Measurements from ENCODE around the gene CACNA2D2.

CACNA2D2 gene

DNA sequence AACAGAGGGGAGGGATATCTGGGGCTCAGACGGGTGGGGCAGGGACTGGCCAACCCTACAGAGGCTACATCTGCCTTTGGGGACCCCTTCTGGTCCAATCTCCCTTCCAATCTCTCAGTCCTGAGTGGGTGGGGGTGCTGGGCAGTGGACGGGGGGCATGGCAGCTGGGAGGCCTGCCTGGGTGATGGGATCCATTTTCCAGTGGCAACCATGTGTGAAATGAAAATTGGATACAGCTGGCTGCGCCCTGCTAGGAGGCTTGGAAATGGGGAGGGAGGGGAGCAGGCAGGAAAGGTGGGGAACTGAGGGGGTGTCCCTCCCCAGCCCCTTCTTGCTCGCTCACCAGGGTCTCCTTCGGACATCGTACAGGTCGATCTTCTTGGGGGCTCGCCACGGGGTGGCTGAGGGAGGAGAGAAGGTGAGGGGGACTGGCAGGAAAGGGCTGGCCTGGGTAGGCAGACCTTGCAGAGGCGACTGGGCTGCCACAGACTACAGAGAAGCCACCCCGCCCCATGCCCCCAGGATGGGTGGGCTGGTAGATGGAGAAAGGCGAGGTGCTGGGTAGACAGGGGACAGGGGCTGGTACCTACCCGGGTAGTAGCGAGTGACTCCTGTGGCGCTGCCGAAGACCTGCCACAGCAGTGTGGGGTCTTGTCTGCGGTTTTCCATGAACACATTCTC, 122.9 kb downstream of the CACNA2D2 start:
- H3K27ac ChIP-seq (replicated peaks), result no peak overlapping the region
- no peak for DNase-seq (ENCODE audit: low read depth in 1 of 2, low spot score in 1 of 2)
- TF ChIP-seq, protein P1, sequence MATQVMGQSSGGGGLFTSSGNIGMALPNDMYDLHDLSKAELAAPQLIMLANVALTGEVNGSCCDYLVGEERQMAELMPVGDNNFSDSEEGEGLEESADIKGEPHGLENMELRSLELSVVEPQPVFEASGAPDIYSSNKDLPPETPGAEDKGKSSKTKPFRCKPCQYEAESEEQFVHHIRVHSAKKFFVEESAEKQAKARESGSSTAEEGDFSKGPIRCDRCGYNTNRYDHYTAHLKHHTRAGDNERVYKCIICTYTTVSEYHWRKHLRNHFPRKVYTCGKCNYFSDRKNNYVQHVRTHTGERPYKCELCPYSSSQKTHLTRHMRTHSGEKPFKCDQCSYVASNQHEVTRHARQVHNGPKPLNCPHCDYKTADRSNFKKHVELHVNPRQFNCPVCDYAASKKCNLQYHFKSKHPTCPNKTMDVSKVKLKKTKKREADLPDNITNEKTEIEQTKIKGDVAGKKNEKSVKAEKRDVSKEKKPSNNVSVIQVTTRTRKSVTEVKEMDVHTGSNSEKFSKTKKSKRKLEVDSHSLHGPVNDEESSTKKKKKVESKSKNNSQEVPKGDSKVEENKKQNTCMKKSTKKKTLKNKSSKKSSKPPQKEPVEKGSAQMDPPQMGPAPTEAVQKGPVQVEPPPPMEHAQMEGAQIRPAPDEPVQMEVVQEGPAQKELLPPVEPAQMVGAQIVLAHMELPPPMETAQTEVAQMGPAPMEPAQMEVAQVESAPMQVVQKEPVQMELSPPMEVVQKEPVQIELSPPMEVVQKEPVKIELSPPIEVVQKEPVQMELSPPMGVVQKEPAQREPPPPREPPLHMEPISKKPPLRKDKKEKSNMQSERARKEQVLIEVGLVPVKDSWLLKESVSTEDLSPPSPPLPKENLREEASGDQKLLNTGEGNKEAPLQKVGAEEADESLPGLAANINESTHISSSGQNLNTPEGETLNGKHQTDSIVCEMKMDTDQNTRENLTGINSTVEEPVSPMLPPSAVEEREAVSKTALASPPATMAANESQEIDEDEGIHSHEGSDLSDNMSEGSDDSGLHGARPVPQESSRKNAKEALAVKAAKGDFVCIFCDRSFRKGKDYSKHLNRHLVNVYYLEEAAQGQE (IDR thresholded peaks at IDR 0.05; ENCODE audit: insufficient replicate concordance, low read depth), result no peak
- TF ChIP-seq, protein P2, sequence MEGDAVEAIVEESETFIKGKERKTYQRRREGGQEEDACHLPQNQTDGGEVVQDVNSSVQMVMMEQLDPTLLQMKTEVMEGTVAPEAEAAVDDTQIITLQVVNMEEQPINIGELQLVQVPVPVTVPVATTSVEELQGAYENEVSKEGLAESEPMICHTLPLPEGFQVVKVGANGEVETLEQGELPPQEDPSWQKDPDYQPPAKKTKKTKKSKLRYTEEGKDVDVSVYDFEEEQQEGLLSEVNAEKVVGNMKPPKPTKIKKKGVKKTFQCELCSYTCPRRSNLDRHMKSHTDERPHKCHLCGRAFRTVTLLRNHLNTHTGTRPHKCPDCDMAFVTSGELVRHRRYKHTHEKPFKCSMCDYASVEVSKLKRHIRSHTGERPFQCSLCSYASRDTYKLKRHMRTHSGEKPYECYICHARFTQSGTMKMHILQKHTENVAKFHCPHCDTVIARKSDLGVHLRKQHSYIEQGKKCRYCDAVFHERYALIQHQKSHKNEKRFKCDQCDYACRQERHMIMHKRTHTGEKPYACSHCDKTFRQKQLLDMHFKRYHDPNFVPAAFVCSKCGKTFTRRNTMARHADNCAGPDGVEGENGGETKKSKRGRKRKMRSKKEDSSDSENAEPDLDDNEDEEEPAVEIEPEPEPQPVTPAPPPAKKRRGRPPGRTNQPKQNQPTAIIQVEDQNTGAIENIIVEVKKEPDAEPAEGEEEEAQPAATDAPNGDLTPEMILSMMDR (IDR thresholded peaks at IDR 0.05; ENCODE audit: insufficient read depth, low read length), result no peak
- TF ChIP-seq POLR2AphosphoS5 (IDR thresholded peaks at IDR 0.05; ENCODE audit: low read depth) (no peak), GABPA (IDR thresholded peaks at IDR 0.05; ENCODE audit: low read depth) (no peak), SPI1 (IDR thresholded peaks at IDR 0.05; ENCODE audit: borderline replicate concordance, low read depth) (no peak)
- peaks cover 2% of the 10 kb centered on the region for H3K27me3 ChIP-seq (ENCODE audit: insufficient read depth, poor library complexity, severe bottlenecking)
- H3K4me3 ChIP-seq (replicated peaks; ENCODE audit: insufficient read depth, low read length), result no peak overlapping the region

DNA sequence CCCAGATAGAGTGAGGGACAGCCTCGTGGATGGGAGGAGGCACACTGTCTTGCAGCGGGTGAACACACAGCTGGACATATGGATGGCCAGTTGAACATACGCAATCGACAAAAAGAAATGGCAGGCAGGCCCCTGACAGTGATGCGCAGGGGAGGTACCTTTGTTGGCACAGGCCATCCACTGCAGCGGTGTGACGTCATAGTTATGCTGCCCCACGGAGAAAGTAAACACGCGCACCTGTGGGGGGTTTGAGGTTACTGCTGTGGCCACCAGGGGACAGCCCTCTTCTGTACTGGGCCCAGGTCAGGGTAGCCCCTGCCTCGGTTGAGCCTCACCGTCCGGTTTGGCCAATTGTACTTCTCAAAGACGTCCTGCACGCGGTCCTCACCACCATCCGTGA, 124.7 kb downstream of the CACNA2D2 start:
- no peaks in the 10 kb centered on the region for H3K27me3 ChIP-seq (ENCODE audit: insufficient read depth, poor library complexity, severe bottlenecking)
- DNase-seq (ENCODE audit: low read depth in 1 of 2, low spot score in 1 of 2), result no peak
- H3K27ac ChIP-seq (replicated peaks), result no peak overlapping the region
- H3K4me3 ChIP-seq (replicated peaks; ENCODE audit: insufficient read depth, low read length), result no peak overlapping the region
- no peak for TF ChIP-seq SPI1 (IDR thresholded peaks at IDR 0.05; ENCODE audit: borderline replicate concordance, low read depth)
- TF ChIP-seq, protein P2 (IDR thresholded peaks at IDR 0.05; ENCODE audit: insufficient read depth, low read length), result no peak
- TF ChIP-seq, protein P1 (IDR thresholded peaks at IDR 0.05; ENCODE audit: insufficient replicate concordance, low read depth), result no peak

DNA sequence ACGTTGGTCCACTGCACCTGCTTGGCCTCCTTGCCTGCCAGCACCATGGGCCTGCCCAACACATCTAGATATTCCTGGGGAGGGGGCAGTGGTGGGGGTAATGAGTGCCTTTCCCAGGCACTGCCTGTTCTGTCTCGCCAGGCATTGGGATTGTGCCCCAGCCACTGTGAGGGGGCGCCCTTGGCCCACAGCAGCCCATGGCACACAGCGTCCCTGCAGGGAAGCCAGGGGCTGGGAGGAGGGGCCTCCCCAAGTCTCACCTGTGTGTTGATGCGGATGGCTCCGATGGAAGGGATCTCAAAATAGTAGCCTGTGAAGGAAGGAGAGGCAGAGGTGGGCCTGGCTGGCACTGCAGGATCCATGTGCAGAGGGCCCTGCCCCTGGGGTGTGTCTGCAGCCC, 125.4 kb downstream of the CACNA2D2 start:
- Histone ChIP-seq H3K27ac (replicated peaks) (no peak overlapping the region), H3K27me3 (ENCODE audit: insufficient read depth, poor library complexity, severe bottlenecking) (no peaks in the 10 kb centered on the region), H3K4me3 (replicated peaks; ENCODE audit: insufficient read depth, low read length) (no peak overlapping the region)
- no peak for TF ChIP-seq GABPA (IDR thresholded peaks at IDR 0.05; ENCODE audit: low read depth)
- TF ChIP-seq, protein P2 (IDR thresholded peaks at IDR 0.05; ENCODE audit: insufficient read depth, low read length), result no peak
- no peak for TF ChIP-seq POLR2AphosphoS5 (IDR thresholded peaks at IDR 0.05; ENCODE audit: low read depth)
- TF ChIP-seq, protein P1 (IDR thresholded peaks at IDR 0.05; ENCODE audit: insufficient replicate concordance, low read depth), result no peak
- no peak for TF ChIP-seq SPI1 (IDR thresholded peaks at IDR 0.05; ENCODE audit: borderline replicate concordance, low read depth)
- DNase-seq (ENCODE audit: low read depth in 1 of 2, low spot score in 1 of 2), result no peak
